ENCODE results near the gene CETN3. TPM values are rescaled to one million over a fixed set of nuclear protein-coding genes. Genes with fewer than 3 reads are reported as not detected.

CETN3 gene
- polyA plus RNA-seq, 3 donors: 0.59 to 9.0 (median 7.7) TPM

GRCh38 chr5:90347462-90347861 lies 62.1 kb downstream of the CETN3 start:
- H3K79me2 ChIP-seq (ENCODE audit: insufficient read depth, low read length): no peaks in the 10 kb centered on the region
- no peak overlapping the region for H2AFZ ChIP-seq (ENCODE audit: insufficient read depth, low read depth, low read length, poor library complexity, severe bottlenecking)
- no peak overlapping the region for H3K4me2 ChIP-seq (replicated peaks; ENCODE audit: extremely low read depth, low read length, poor library complexity, severe bottlenecking)
- Mint-ChIP-seq H3K4me3 (no peak overlapping the region), H3K4me1 (no peaks in the 10 kb centered on the region), H3K27me3 (ENCODE audit: low read depth in 3 of 3) (peaks cover 0 to 3% (median 3%) of the 10 kb centered on the region in 3 donors), H3K9me3 (peaks cover 0 to 4% (median 2%) of the 10 kb centered on the region in 7 donors), H3K36me3 (no peaks in the 10 kb centered on the region), H3K27ac (no peak overlapping the region)
- no peaks in the 10 kb centered on the region for H3K9me3 ChIP-seq (replicated peaks in 1 of 2; ENCODE audit: control insufficient read depth in 1 of 2, insufficient read depth in 1 of 2, low read length in 2 of 2)
- no peaks in the 10 kb centered on the region for H4K20me1 ChIP-seq (ENCODE audit: insufficient read depth, low read length)
- H3K27me3 ChIP-seq (ENCODE audit: control insufficient read depth in 2 of 2, insufficient read depth in 2 of 2, low read length in 2 of 2): no peaks in the 10 kb centered on the region
- no peak for TF ChIP-seq CTCF (IDR thresholded peaks at IDR 0.05)
- DNase-seq: no peak
- no peak overlapping the region for H3K27ac ChIP-seq (ENCODE audit: low read depth in 1 of 2, low read length in 2 of 2)
- H3K9ac ChIP-seq (ENCODE audit: insufficient read depth, low read length, poor library complexity, severe bottlenecking): no peak overlapping the region
- intact Hi-C loops (cut with micrococcal nuclease): no loop called here
- H3K4me3 ChIP-seq (replicated peaks in 1 of 3; ENCODE audit: low read depth in 2 of 3, low read length in 3 of 3): no peak overlapping the region
- no peaks in the 10 kb centered on the region for H3K4me1 ChIP-seq (ENCODE audit: control insufficient read depth in 1 of 2, insufficient read depth in 2 of 2, low read length in 2 of 2)
- no peaks in the 10 kb centered on the region for H3K36me3 ChIP-seq (replicated peaks in 1 of 2; ENCODE audit: control insufficient read depth in 1 of 2, insufficient read depth in 2 of 2, low read length in 2 of 2)

GRCh38 chr5:90345684-90346083 lies 63.9 kb downstream of the CETN3 start:
- Mint-ChIP-seq H3K27ac (no peak overlapping the region), H3K27me3 (ENCODE audit: low read depth in 3 of 3) (peaks cover 0 to 3% (median 3%) of the 10 kb centered on the region in 3 donors), H3K4me1 (no peaks in the 10 kb centered on the region), H3K4me3 (no peak overlapping the region), H3K9me3 (peaks cover 0 to 4% (median 2%) of the 10 kb centered on the region in 7 donors), H3K36me3 (no peaks in the 10 kb centered on the region)
- no peaks in the 10 kb centered on the region for H3K36me3 ChIP-seq (replicated peaks in 1 of 2; ENCODE audit: control insufficient read depth in 1 of 2, insufficient read depth in 2 of 2, low read length in 2 of 2)
- intact Hi-C loops (cut with micrococcal nuclease): no loop called here
- no peak for DNase-seq
- no peaks in the 10 kb centered on the region for H3K79me2 ChIP-seq (ENCODE audit: insufficient read depth, low read length)
- WGBS (ENCODE audit: insufficient coverage): no CpG with 5 or more reads among the region's 1 CpG
- no peak overlapping the region for H3K9ac ChIP-seq (ENCODE audit: insufficient read depth, low read length, poor library complexity, severe bottlenecking)
- TF ChIP-seq CTCF (IDR thresholded peaks at IDR 0.05): no peak
- H3K4me3 ChIP-seq (replicated peaks in 1 of 3; ENCODE audit: low read depth in 2 of 3, low read length in 3 of 3): no peak overlapping the region
- no peak overlapping the region for H3K4me2 ChIP-seq (replicated peaks; ENCODE audit: extremely low read depth, low read length, poor library complexity, severe bottlenecking)
- no peak overlapping the region for H2AFZ ChIP-seq (ENCODE audit: insufficient read depth, low read depth, low read length, poor library complexity, severe bottlenecking)
- no peaks in the 10 kb centered on the region for H3K27me3 ChIP-seq (ENCODE audit: control insufficient read depth in 2 of 2, insufficient read depth in 2 of 2, low read length in 2 of 2)
- no peaks in the 10 kb centered on the region for H3K4me1 ChIP-seq (ENCODE audit: control insufficient read depth in 1 of 2, insufficient read depth in 2 of 2, low read length in 2 of 2)
- no peaks in the 10 kb centered on the region for H3K9me3 ChIP-seq (replicated peaks in 1 of 2; ENCODE audit: control insufficient read depth in 1 of 2, insufficient read depth in 1 of 2, low read length in 2 of 2)
- H4K20me1 ChIP-seq (ENCODE audit: insufficient read depth, low read length): no peaks in the 10 kb centered on the region
- H3K27ac ChIP-seq (ENCODE audit: low read depth in 1 of 2, low read length in 2 of 2): no peak overlapping the region
